CD4-positive, alpha-beta T cell treated with Interleukin-2 at 100 ng/mL for 4 hours (primary cell): ENCODE results near the gene CAMKMT.

Experiments used
- DNase-seq: peaks from one replicate; pipeline ENCODE4 v3.0.0-alpha.2; 2020; ENCODE audit warnings: low spot score

Gene CAMKMT

GRCh38 chr2:44689516-44689915, 327.8 kb downstream of the CAMKMT start:
- DNase-seq = no peak

- DNase-seq = no peak
Observed at GRCh38 chr2:44691174-44691785, 329.5 kb downstream of the CAMKMT start.

GRCh38 chr2:44692821-44693220, 331.1 kb downstream of the CAMKMT start:
- DNase-seq = no peak

- no peak for DNase-seq
Observed at GRCh38 chr2:44700824-44701223, 339.1 kb downstream of the CAMKMT start.

DNA sequence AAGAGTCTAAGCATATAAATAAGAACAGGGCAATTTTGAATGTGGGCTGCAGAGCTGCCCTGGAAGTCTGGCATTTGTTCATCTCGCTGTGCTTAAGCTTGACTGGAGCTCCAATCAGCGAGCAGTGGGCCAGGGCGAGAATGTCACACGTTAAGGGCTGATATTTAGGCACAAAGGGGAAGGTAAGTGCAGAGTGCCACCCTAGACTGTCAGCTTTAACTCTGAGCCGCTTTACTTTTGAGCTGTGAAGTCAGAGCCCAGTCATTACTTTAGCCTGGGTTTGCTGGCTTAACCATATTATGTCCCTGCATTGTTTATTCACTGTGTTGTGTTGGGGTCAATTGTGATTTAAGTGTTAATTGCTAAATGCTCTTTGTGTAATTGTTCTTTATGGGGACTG, 343.6 kb downstream of the CAMKMT start:
- DNase-seq = no peak

GRCh38 chr2:44705876-44706480, 344.2 kb downstream of the CAMKMT start:
- no peak for DNase-seq

DNA sequence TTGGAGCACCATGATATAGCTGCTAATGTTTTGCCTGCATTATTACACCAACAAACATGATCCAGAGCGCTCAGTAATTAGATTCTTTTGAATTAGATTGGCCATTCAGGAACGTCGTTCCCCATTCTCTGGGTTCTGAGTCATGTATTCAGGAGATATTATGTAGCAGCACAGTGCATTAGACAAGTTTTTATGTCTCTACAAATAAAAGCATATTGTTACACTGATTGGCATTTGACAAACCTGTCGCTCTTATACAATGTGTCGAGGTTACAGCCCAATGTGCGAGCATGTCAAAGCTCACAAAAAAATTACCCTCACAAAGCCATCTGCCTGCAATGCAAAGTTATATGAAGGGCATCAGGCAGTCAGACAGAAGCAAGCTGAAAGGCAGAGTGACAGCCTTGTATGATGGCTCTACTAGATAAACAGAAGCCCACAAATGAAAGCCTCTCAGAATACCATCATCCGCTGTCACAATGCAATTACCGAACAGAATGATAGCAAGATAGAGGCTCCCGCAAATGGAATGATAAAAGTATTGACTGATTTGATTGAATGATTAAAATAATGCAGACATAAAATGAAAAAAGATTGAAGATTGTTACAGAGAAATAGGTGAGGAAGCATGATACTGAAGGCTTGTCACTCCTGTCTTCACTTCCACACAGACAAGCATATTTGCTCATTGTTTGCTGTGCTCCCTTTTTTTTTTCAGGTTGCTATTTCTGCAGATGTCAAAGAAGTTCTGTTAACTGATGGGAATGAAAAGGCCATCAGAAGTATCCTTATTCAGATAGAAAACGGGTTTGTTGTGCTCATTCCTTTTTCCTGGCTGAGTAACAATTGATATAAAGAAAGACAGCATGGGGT, 345.2 kb downstream of the CAMKMT start:
- DNase-seq = no peak

DNA sequence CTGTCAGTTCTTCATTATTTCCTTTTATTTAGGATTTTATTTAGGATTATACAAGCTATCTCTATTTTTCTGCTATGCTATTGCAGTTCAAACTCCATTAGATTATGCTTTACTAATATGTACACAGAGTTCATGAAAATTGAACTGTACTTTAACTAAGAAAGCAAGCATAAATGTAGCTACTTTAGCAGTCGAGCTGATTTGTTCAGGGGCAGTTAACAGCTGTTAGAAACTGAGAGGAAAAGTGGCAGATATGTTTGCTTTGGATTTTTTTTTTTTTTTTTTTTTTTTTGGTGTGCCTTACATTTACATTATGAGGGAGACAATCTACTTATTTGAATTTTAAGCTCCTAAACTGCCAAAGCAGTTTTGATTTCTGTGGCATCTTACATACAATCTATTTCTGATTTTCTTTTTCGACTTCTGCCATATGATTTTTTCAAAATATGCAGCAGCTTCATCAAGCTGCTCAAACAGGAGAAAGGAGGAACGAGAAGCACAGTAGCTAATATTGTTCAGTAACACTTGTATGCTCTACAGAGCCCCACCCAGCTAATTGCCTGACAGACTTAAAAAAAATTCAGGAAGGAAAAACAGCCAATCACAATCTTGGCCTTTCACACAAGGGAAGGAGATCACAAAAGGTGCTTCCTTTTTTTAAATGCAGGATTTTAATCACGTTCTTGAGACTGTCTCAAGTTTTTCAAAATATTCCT, 346.4 kb downstream of the CAMKMT start:
- DNase-seq = no peak

DNA sequence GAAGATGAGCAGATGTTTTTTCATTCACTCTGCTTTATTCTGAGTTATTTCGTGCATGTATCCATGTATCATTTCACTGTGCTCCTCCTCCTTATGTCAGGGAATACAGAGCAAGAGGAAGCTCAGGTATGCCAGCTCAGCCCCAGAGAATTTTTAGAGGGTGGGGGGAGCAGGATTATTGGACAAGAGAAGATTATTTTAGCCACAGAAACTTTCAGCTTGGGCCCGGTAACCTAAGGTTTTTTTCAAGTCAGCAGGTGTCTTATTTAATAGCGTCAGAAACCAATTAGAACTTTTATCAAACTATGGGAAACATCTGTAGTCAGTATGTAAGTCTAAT, 346.9 kb downstream of the CAMKMT start:
- no peak for DNase-seq

DNA sequence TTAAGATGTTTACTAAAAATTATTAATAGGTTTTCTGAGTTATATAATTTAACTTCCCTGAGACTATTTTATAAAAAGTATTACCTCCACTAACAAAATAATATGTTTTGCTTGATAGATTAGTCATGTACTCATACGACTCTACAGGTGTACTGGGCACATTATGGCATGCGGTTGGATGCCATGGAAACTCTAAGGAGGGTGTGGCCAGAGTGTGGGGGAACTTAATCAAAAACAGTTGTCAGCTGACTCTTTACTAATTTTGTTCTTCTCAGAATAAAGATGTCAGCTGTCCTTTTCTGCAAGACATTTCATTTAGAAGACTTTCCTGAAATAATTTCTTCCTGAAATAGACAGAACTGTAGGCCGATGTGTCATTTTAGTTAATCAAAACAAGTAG, 351.4 kb downstream of the CAMKMT start:
- peak; percentile 10 for DNase-seq

- no peak for DNase-seq
Observed at GRCh38 chr2:44715671-44716081, 353.9 kb downstream of the CAMKMT start.

- no peak for DNase-seq
Observed at GRCh38 chr2:44716131-44716530, 354.4 kb downstream of the CAMKMT start.

GRCh38 chr2:44718431-44718830, 356.7 kb downstream of the CAMKMT start:
- DNase-seq = no peak

GRCh38 chr2:44719562-44719961, 357.8 kb downstream of the CAMKMT start:
- no peak for DNase-seq

DNA sequence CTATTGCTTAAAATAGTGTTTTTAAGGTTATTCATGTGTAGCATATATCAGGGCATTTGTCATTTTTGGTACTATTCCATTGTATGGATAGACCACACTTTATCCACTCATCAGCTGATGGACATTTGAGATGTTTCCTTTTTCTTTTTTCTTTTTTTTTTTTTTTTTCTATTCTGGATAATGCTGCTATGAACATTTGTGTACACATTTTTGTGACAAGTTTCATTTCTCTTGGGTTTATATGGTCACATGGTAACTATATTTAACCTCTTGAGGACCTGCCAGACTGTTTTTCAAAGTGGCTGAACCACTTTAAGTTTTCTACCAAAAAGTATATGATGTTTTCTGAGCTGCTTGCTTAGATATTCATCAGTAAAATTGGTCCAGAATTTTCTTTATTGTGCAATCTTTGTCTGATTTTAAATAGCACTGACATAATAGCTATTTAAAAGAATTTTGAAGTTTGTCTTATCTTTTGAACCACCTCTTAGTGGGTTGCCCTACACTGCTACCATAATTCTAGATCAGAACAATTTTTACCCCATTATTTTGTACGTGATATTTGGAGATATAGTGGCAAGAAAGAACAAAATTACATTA, 360.4 kb downstream of the CAMKMT start:
- no peak for DNase-seq

GRCh38 chr2:44723921-44724320, 362.2 kb downstream of the CAMKMT start:
- DNase-seq = no peak

GRCh38 chr2:44730593-44730992, 368.8 kb downstream of the CAMKMT start:
- DNase-seq = no peak

DNA sequence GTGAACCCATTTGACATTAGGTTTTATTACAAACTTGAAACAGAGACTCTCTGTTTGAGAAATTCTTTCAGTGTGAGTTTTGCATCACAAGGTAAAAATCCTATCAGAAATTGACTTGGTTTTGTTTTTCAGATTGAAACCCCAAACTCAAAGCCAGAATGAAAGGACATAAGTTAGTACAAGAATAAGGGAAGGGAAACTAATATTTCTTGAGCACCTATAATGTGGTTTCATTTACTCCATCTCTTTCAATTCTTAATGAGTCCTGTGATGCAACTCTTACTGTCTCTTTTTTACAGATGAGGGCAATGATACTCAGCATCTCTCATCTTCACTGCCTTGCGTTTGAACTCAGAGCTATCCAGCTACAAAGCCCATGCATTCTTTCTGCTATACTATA, 369.8 kb downstream of the CAMKMT start:
- no peak for DNase-seq

DNA sequence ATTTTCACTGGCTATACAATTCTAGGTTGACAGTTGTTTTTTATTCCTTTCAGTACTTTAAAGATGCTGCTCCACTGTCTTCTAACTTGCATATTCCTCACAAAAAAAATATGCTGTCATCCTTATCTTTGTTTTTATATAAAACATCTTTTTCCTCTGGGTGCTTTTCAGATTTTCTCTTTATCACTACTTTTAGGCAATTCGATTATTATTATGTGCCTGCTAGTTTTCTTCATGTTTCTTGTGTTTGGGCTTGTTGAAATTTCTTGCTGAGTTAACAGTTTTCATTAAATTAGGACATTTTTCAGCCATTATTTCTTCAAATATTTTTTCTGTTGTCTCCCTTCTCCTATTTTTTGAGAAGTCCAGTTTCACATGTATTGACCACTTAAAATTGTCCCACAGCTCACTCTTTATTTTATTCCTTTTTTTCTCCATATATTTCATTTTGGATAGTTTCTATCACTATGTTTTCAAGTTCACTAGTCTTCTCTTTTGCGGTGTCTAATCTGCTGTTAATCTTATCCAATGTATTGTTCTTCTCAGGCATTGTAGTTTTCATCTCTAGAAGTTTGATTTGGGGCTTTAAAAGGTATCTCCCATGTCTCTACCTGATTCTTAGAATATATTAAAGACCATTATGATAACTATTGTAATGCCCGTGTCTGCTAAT, 374.7 kb downstream of the CAMKMT start:
- DNase-seq = no peak

DNA sequence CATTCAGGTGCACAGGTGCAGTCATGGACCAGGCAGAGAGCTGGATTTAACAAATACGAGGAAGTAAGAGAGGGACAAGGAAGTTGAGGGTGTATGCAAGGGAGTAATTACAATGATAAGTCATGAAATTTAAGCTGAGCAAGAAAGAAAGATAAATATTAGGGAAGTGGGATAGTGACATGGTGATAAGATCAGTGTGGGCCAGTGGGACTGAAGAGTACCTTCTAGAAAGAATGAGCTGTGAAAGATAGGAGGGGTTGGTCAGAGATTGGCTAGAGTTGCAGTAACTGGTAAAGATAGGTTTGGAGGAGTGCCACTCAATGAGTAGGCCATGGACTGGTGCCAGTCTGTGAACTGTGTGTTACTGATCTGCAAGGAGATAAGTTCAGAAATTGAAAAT, 378.9 kb downstream of the CAMKMT start:
- DNase-seq = no peak

- no peak for DNase-seq
Observed at GRCh38 chr2:44741507-44741906, 379.8 kb downstream of the CAMKMT start.

- DNase-seq = no peak
Observed at GRCh38 chr2:44742057-44742456, 380.3 kb downstream of the CAMKMT start.
